Neural cell (in vitro differentiated cells): ENCODE results near the gene TCEA3. TPM values are rescaled to one million over a fixed set of nuclear protein-coding genes. Genes with fewer than 3 reads are reported as not detected.
"Not testable (repeated sequence)": the region's sequence is repeated elsewhere in the genome, so short reads cannot be mapped to it uniquely, and the experiment has no call there.

Source experiments
- H2AFZ ChIP-seq: fragments of 200-600, 300-800 bp; sonication (generic), shearing (Covaris generic); 2 replicates; pipeline ENCODE4 v1.6.0; 2014; ENCODE audit warnings: low read depth, mild to moderate bottlenecking, antibody characterized with exemption, low read length, moderate library complexity
- H3F3A ChIP-seq: fragments of 200-600 bp; shearing (Covaris generic); 2 replicates; pipeline ENCODE4 v1.6.1; 2016; ENCODE audit warnings: mild to moderate bottlenecking, moderate library complexity, mixed read lengths, antibody characterized with exemption, low read length; ENCODE audit not compliant: insufficient read depth, poor library complexity, severe bottlenecking
- H3K27ac ChIP-seq: fragments of 200-600, 300-800 bp; sonication (generic), shearing (Covaris generic); 2 replicates; pipeline ENCODE4 v1.5.1; 2014; ENCODE audit warnings: mild to moderate bottlenecking, low read length, moderate library complexity
- H3K27me3 ChIP-seq: fragments of 300-800, 200-600 bp; sonication (generic), shearing (Covaris generic); 2 replicates; pipeline ENCODE4 v1.6.0; 2014; ENCODE audit warnings: mild to moderate bottlenecking, low read depth, low read length, moderate library complexity; ENCODE audit not compliant: insufficient read depth
- H3K36me3 ChIP-seq: fragments of 300-800, 200-600 bp; sonication (generic), shearing (Covaris generic); 2 replicates; pipeline ENCODE4 v1.5.1; 2014; ENCODE audit warnings: mild to moderate bottlenecking, antibody characterized with exemption, low read length, moderate library complexity; ENCODE audit not compliant: insufficient read depth
- H3K4me2 ChIP-seq: fragments of 300-800, 200-600 bp; sonication (generic), shearing (Covaris generic); 2 replicates; pipeline ENCODE4 v1.6.0; 2014; ENCODE audit warnings: mild to moderate bottlenecking, low read length
- H3K4me3 ChIP-seq: fragments of 300-800, 200-600 bp; sonication (generic), shearing (Covaris generic); 2 replicates; pipeline ENCODE4 v1.5.1; 2014; ENCODE audit warnings: mild to moderate bottlenecking, low read length, moderate library complexity
- H3K79me2 ChIP-seq: fragments of 200-600 bp; shearing (Covaris generic); replicated peaks from 2 replicates; pipeline ENCODE4 v1.6.0; 2014; ENCODE audit warnings: mild to moderate bottlenecking, low read length, moderate library complexity; ENCODE audit not compliant: insufficient read depth
- H3K9ac ChIP-seq: fragments of 300-800, 200-600 bp; sonication (generic), shearing (Covaris generic); 2 replicates; pipeline ENCODE4 v1.6.1; 2016; ENCODE audit warnings: mild to moderate bottlenecking, low read length, mixed read lengths
- H3K9me2 ChIP-seq: fragments of 200-600 bp; shearing (Covaris generic); 2 replicates; pipeline ENCODE4 v1.6.1; 2016; ENCODE audit warnings: mild to moderate bottlenecking, low read length, mixed read lengths; ENCODE audit not compliant: insufficient read depth
- H3K9me3 ChIP-seq: fragments of 200-600, 300-800 bp; sonication (generic), shearing (Covaris generic); 2 replicates; pipeline ENCODE4 v1.6.1; 2016; ENCODE audit warnings: mild to moderate bottlenecking, mixed run types, low read length, moderate library complexity, mixed read lengths
- H4K20me1 ChIP-seq: fragments of 200-600 bp; shearing (Covaris generic); 2 replicates; pipeline ENCODE4 v1.6.1; 2016; ENCODE audit warnings: mild to moderate bottlenecking, mixed run types; ENCODE audit not compliant: insufficient read depth
- EP300 ChIP-seq: fragments of 450-650 bp; conservative IDR thresholded peaks from 2 replicates; pipeline ENCODE4 v1.6.1; 2014; ENCODE audit warnings: antibody characterized with exemption, mild to moderate bottlenecking, moderate library complexity; ENCODE audit not compliant: poor library complexity, severe bottlenecking
- EZH2 ChIP-seq: fragments of 200-600, 300-800 bp; shearing (Covaris generic), sonication (generic); IDR thresholded peaks from 2 replicates; pipeline ENCODE4 v1.6.1; 2014; ENCODE audit warnings: antibody characterized with exemption, low read length, borderline replicate concordance, mild to moderate bottlenecking; ENCODE audit not compliant: insufficient read depth, poor library complexity, severe bottlenecking
- MXI1 ChIP-seq: fragments of 450-650 bp; conservative IDR thresholded peaks from 2 replicates; pipeline ENCODE4 v1.6.1; 2014; ENCODE audit warnings: antibody characterized with exemption, mild to moderate bottlenecking; ENCODE audit not compliant: poor library complexity, severe bottlenecking
- POLR2AphosphoS5 ChIP-seq: IDR thresholded peaks from 2 replicates; pipeline ENCODE4 v1.6.1; 2012
- RAD21 ChIP-seq: fragments of 450-650 bp; conservative IDR thresholded peaks from 2 replicates; pipeline ENCODE4 v1.6.1; 2014; ENCODE audit warnings: antibody characterized with exemption, mild to moderate bottlenecking, moderate library complexity
- SMC3 ChIP-seq: fragments of 450-650 bp; conservative IDR thresholded peaks from 2 replicates; pipeline ENCODE4 v1.6.1; 2014; ENCODE audit warnings: antibody characterized with exemption, mild to moderate bottlenecking, moderate library complexity; ENCODE audit not compliant: poor library complexity
- TAF1 ChIP-seq: IDR thresholded peaks from 2 replicates; pipeline ENCODE4 v1.6.1; 2012; ENCODE audit warnings: low read depth
- polyA plus RNA-seq: library from polyadenylated mRNA; depleted of rRNA; stranded (reverse); fragments of >200 nt; gene quantifications from 2 replicates; pipeline ENCODE4 v1.2.3, GENCODE V29; 2014
- TF ChIP-seq, protein P1 (sequence below): IDR thresholded peaks from 2 replicates; pipeline ENCODE4 v1.6.1; 2012; ENCODE audit warnings: borderline replicate concordance
- TF ChIP-seq, protein P2 (sequence below): fragments of 450-650 bp; IDR thresholded peaks from 2 replicates; pipeline ENCODE4 v1.5.1; 2014; ENCODE audit warnings: antibody characterized with exemption, mild to moderate bottlenecking, moderate library complexity; ENCODE audit not compliant: poor library complexity, severe bottlenecking

The TCEA3 gene
- polyA plus RNA-seq, 1 donor from 2014 or later: not detected

DNA sequence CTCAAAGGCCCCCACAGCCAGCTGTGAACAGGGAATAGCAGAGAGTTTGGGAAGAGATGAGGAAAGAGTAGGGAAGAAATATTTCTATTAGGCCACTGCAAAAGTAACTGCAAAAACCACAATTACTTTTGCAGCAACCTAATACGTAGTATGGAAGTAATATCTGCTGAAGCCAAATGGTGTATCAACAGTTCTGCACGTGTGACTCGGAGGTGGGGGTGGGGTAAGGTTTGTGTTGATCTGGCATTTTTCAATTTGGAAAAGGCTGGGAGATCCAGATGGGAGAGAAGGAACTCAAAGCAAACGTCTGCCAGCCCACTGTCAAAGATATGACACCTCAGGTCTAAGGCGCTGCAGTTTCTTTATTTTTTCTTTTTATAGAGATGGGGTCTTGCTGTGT is 43.8 kb downstream of the TCEA3 start:
- H3K27ac ChIP-seq: no peak overlapping the region
- no peak overlapping the region for H3K9ac ChIP-seq
- no peaks in the 10 kb centered on the region for H3K36me3 ChIP-seq
- TF ChIP-seq MXI1 (no peak), POLR2AphosphoS5 (no peak), EZH2 (no peak), SMC3 (no peak), TAF1 (no peak), EP300 (no peak), RAD21 (no peak)
- TF ChIP-seq, protein P1, sequence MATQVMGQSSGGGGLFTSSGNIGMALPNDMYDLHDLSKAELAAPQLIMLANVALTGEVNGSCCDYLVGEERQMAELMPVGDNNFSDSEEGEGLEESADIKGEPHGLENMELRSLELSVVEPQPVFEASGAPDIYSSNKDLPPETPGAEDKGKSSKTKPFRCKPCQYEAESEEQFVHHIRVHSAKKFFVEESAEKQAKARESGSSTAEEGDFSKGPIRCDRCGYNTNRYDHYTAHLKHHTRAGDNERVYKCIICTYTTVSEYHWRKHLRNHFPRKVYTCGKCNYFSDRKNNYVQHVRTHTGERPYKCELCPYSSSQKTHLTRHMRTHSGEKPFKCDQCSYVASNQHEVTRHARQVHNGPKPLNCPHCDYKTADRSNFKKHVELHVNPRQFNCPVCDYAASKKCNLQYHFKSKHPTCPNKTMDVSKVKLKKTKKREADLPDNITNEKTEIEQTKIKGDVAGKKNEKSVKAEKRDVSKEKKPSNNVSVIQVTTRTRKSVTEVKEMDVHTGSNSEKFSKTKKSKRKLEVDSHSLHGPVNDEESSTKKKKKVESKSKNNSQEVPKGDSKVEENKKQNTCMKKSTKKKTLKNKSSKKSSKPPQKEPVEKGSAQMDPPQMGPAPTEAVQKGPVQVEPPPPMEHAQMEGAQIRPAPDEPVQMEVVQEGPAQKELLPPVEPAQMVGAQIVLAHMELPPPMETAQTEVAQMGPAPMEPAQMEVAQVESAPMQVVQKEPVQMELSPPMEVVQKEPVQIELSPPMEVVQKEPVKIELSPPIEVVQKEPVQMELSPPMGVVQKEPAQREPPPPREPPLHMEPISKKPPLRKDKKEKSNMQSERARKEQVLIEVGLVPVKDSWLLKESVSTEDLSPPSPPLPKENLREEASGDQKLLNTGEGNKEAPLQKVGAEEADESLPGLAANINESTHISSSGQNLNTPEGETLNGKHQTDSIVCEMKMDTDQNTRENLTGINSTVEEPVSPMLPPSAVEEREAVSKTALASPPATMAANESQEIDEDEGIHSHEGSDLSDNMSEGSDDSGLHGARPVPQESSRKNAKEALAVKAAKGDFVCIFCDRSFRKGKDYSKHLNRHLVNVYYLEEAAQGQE: no peak
- TF ChIP-seq, protein P2, sequence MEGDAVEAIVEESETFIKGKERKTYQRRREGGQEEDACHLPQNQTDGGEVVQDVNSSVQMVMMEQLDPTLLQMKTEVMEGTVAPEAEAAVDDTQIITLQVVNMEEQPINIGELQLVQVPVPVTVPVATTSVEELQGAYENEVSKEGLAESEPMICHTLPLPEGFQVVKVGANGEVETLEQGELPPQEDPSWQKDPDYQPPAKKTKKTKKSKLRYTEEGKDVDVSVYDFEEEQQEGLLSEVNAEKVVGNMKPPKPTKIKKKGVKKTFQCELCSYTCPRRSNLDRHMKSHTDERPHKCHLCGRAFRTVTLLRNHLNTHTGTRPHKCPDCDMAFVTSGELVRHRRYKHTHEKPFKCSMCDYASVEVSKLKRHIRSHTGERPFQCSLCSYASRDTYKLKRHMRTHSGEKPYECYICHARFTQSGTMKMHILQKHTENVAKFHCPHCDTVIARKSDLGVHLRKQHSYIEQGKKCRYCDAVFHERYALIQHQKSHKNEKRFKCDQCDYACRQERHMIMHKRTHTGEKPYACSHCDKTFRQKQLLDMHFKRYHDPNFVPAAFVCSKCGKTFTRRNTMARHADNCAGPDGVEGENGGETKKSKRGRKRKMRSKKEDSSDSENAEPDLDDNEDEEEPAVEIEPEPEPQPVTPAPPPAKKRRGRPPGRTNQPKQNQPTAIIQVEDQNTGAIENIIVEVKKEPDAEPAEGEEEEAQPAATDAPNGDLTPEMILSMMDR: no peak
- H3K4me3 ChIP-seq: no peak overlapping the region
- H4K20me1 ChIP-seq: no peaks in the 10 kb centered on the region
- H3K27me3 ChIP-seq: no peaks in the 10 kb centered on the region
- H3K4me2 ChIP-seq: no peak overlapping the region
- no peaks in the 10 kb centered on the region for H3K9me3 ChIP-seq
- H3F3A ChIP-seq: no peaks in the 10 kb centered on the region
- H3K79me2 ChIP-seq: no peaks in the 10 kb centered on the region
- H2AFZ ChIP-seq: no peak overlapping the region
- no peaks in the 10 kb centered on the region for H3K9me2 ChIP-seq

DNA sequence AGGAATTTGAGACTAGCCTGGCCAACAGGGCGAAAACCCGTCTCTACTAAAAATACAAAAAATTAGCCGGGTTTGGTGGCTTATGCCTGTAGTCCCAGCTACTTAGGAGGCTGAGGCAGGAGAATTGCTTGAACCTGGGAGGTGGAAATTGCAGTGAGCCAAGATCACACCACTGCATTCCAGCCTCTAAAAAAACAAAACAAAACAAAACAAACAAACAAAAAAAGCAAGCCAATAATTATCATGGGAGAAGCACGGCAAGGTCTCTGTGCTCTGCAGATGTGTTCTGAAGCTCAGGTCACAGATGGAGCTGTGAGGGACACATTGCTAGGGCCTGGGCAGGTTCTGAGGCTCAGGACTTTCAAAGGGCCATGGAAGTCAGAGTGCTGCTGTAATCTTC is 44.3 kb downstream of the TCEA3 start:
- H3F3A ChIP-seq, H3K4me2 ChIP-seq, H3K27ac ChIP-seq, H2AFZ ChIP-seq, H3K27me3 ChIP-seq, H3K4me3 ChIP-seq, H4K20me1 ChIP-seq, H3K9me2 ChIP-seq, H3K9ac ChIP-seq, H3K79me2 ChIP-seq, H3K9me3 ChIP-seq, H3K36me3 ChIP-seq: not testable (repeated sequence)
